HG02642 (cell line): ENCODE results near the gene SEZ6L2.

Experiments
- ATAC-seq: cut with Tn5 transposase; IDR thresholded peaks from one replicate; pipeline ENCODE4 v1.9.1; 2021; ENCODE audit warnings: mild to moderate bottlenecking; ENCODE audit not compliant: unreplicated experiment, poor library complexity

The SEZ6L2 gene

GRCh38 chr16:29830774-29831173 is 68.6 kb downstream of the SEZ6L2 start:
- ATAC-seq: no peak

- ATAC-seq: no peak
Measured at GRCh38 chr16:29826342-29826695, 73.0 kb downstream of the SEZ6L2 start.

GRCh38 chr16:29825145-29826044 is 74.0 kb downstream of the SEZ6L2 start:
- ATAC-seq: no peak

- no peak for ATAC-seq
Measured at GRCh38 chr16:29824589-29825144, 74.7 kb downstream of the SEZ6L2 start.

- ATAC-seq: no peak
Measured at GRCh38 chr16:29821643-29822115, 77.7 kb downstream of the SEZ6L2 start.
